GM12875 (cell line): Measurements from ENCODE around the gene COL26A1.

Source experiments
- H3K4me3 ChIP-seq: one replicate; pipeline ENCODE4 v1.5.1; 2011; ENCODE audit warnings: low read depth, low read length, control low read depth
- TF ChIP-seq, protein P1 (sequence below): IDR thresholded peaks from 2 replicates; pipeline ENCODE4 v1.5.1; 2011; ENCODE audit warnings: low read depth, mild to moderate bottlenecking, control low read depth, inconsistent platforms, low read length, moderate library complexity, borderline replicate concordance; ENCODE audit not compliant: insufficient read depth

The COL26A1 gene

DNA sequence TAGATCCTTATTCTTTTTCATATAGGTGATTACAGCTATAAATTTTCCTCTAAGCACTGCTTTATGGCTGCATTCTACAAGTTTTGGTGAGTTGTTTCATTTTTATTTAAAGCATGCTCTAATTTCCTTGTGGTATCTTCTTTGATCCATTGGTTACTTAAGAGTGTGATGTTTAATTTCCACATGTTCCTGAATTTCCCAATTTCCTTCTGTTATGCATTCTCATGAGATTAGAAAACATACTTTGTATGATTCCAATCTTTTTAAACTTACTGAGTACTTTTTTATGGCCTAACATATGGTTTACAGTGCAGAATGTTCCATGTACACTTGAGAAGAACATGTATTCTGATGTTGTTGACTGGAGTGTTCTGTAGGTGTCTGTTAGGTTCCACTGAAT is 213.0 kb downstream of the COL26A1 start:
- no peak overlapping the region for H3K4me3 ChIP-seq

DNA sequence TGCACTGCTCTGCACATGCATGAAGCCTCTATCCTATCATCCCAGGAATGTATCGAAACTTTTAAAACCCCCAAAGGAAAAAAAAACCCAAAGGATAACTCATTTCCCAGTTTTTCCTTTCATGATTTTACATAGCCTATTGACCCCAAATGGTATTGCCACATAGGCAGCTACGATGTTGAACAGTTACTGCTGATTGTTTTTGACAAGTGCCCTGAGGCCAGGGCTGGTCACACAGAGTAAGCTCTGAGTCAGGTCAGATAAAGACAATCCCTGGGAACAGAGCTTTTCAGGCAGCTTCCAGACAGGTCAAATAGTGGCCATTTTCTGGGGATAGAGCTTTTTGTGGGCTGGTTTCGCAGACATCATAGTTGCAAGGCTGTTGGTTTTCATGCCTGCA is 214.3 kb downstream of the COL26A1 start:
- TF ChIP-seq, protein P1, sequence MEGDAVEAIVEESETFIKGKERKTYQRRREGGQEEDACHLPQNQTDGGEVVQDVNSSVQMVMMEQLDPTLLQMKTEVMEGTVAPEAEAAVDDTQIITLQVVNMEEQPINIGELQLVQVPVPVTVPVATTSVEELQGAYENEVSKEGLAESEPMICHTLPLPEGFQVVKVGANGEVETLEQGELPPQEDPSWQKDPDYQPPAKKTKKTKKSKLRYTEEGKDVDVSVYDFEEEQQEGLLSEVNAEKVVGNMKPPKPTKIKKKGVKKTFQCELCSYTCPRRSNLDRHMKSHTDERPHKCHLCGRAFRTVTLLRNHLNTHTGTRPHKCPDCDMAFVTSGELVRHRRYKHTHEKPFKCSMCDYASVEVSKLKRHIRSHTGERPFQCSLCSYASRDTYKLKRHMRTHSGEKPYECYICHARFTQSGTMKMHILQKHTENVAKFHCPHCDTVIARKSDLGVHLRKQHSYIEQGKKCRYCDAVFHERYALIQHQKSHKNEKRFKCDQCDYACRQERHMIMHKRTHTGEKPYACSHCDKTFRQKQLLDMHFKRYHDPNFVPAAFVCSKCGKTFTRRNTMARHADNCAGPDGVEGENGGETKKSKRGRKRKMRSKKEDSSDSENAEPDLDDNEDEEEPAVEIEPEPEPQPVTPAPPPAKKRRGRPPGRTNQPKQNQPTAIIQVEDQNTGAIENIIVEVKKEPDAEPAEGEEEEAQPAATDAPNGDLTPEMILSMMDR = no peak
- H3K4me3 ChIP-seq = no peak overlapping the region

More for the DNA sequence above, 213.0 kb downstream of the COL26A1 start:
- TF ChIP-seq, protein P1 = no peak

DNA sequence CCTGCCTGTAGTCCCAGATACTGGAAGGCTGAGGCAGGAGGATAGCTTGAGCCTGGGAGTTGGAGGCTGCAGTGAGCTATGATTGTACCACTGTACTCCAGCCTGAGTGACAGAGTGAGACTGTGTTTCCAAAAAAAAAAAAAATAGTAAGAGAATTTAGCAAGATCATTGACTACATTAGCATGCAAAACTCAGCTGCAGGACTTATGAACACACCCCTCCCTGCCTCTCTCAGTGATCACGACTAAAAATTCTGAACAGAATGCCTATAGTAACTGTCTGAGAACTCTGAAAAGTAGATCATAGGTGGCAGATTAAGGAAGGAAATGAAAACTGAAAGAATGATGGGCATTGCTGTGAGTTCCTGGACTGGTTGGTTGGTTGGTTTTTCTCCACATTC is 215.9 kb downstream of the COL26A1 start:
- TF ChIP-seq, protein P1 = no peak
- H3K4me3 ChIP-seq = no peak overlapping the region

DNA sequence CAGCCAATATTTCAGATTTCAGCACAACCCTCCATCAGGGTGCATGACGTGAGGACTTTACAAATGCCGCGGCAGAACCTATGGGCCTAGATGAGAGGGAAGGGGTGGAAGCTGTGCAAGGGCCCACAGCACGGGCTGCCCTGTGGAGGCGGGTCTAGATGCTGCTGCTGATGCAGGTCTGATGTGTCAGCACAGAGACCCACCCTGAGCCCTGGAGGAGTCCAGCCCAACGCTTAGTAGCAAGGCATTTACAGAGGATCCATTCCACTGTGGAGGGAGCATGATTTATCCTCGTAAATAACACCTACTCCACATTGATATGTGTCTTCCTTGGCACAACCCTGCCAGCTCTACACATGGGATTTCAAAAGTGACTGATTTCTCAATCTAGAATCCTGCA is 217.9 kb downstream of the COL26A1 start:
- TF ChIP-seq, protein P1 = no peak
- H3K4me3 ChIP-seq = no peak overlapping the region

DNA sequence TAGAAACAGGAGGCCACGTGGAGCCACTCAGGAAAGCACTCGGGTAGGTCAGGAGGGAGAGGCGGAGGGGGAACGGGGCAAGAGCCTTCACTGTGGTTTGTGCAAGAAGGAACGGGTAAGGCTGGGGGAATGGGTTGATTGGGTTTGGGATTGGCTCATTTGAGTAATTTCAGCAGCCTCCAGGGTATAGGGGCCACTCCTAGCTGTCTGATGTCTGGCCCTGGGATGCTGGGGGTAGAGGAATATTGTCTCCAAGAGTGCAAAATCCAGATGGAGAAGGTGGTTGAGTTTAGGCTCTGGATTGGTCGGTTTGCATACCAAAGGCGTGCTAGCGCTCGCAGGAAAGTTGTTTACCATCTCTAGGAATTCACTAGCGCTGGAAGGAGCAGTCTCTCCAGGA is 219.2 kb downstream of the COL26A1 start:
- H3K4me3 ChIP-seq = no peak overlapping the region
- TF ChIP-seq, protein P1 = no peak

DNA sequence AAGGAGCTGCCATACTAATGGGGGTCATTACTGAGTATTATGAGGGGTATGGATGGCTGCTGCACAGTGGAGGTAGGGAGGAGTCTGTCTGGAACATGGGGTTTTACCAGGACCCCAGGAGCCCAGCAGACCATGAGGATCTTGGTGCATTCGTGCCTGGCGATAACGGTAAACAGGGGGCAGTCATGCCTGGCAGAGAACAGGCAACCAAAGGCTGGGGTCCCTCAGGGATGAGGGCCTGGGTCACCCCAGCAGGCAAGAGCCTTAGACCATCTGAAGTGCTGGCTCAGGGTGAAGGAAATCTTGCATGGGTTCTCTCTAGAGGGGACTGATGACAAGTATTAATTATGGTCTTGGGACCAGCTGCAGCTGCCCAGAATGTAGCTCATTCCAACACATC is 220.3 kb downstream of the COL26A1 start:
- H3K4me3 ChIP-seq = no peak overlapping the region
- TF ChIP-seq, protein P1 = no peak

DNA sequence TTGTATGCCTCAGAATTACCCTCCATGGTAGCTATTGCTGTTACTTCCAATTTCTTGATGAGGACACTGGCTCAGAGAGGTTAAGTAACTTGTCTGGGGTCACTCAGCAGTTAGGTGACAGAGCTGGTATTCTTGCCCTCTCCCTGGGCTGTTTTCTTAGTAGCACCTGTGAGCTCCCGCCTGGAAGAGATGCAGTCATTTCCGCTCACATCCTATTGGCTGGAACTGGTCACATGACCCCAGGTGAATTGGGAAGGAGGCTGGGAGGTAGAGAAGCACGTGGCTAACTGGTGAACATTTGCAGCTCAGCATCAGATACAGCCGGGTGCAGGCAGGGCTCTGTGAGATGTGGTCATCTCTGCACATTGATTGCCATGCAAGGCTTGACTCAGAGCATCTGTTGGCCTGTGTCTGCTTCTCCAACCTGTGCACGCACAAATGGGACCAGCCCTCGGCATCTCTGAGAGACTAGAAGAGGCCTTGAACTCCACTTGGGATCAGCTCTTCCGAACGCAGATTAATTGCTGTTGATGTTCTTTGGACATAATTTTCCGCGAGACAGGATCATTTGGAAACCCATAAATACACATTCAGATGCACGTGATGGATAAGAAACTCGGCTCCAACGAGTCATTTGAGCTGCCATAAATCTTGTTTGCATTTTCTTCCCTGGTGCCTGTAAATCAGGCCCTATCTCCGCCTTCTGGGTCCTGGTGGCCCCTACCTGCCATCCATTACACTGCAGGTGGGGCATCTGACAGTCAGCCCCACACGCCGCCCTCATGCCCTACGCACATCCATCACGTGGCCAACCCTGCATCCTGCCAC is 223.6 kb downstream of the COL26A1 start:
- TF ChIP-seq, protein P1 = no peak
- H3K4me3 ChIP-seq = no peak overlapping the region
